HCT116 (cell line): ENCODE results near the gene SNUPN. TPM values are rescaled to one million over a fixed set of nuclear protein-coding genes. Genes with fewer than 3 reads are reported as not detected.

Experiments
- ATAC-seq: fragments of 200-7000 bp; cut with Tn5 transposase; 2 replicates; pipeline ENCODE4 v1.9.1; 2020; ENCODE audit warnings: mild to moderate bottlenecking, moderate library complexity
- BruUV-seq: library from RNA; stranded (reverse); fragments of 400-500 nt; replicated peaks from 2 replicates; lab custom pipeline; 2021; lab: Mats Ljungman, UMichigan
- CTCF ChIA-PET: fragments of 300-600 bp; sonication (Branson Sonifier 250); formaldehyde crosslinking; loops from one replicate; lab custom pipeline; 2021; ENCODE audit warnings: antibody characterized with exemption; lab: Charles Lee
- POLR2A ChIA-PET: fragments of 300-600, 350-600 bp; sonication (Branson Sonifier 250); formaldehyde crosslinking; loops from one replicate; lab custom pipeline; 2021; ENCODE audit warnings: antibody characterized with exemption; lab: Charles Lee
- RAD21 ChIA-PET, 2 experiments: fragments of 300-600 bp; sonication (Branson Sonifier 250); formaldehyde crosslinking; loops; one replicate each; lab custom pipeline; 2023; ENCODE audit warnings: low total read pairs in 2 of 2; ENCODE audit not compliant: uncharacterized antibody in 2 of 2, unreplicated experiment in 2 of 2, low non-redundant PET in 1 of 2; lab: Charles Lee
- DNase-seq: peaks from one replicate; pipeline ENCODE4 v3.0.0-alpha.2; 2010; ENCODE audit warnings: low read depth, low spot score
- H2AFZ ChIP-seq: fragments of 200-600 bp; shearing (Covaris generic), sonication (generic); 2 replicates; pipeline ENCODE4 v1.6.1; 2017; ENCODE audit warnings: low read depth, mixed run types, mixed read lengths, antibody characterized with exemption, low read length; ENCODE audit not compliant: poor library complexity, severe bottlenecking
- H3K27ac ChIP-seq: 2 replicates; pipeline ENCODE4 v1.5.1; 2012; ENCODE audit warnings: low read depth, low read length
- H3K27me3 ChIP-seq: fragments of 200-600 bp; sonication (generic); 2 replicates; pipeline ENCODE4 v1.6.1; 2016; ENCODE audit warnings: mixed run types, low read length, mixed read lengths; ENCODE audit not compliant: insufficient read depth
- H3K36me3 ChIP-seq, 2 experiments: fragments of 200-500 bp in 1 of 2; fragments of 200-600 bp in 1 of 2; sonication (Bioruptor generic) in 1 of 2; sonication (generic) in 1 of 2; 2 replicates each; pipeline versions ENCODE4 v1.5.1 to v1.6.1; 2014 to 2016; ENCODE audit warnings: low read length in 2 of 2, inconsistent platforms in 1 of 2, mixed read lengths in 1 of 2, mixed run types in 1 of 2; ENCODE audit not compliant: insufficient read depth in 2 of 2, control insufficient read depth in 1 of 2
- H3K4me1 ChIP-seq, 2 experiments: fragments of 200-600 bp in 1 of 2; sonication (generic) in 1 of 2; 2 replicates each; pipeline versions ENCODE4 v1.5.1 to v1.6.1; 2012 to 2017; ENCODE audit warnings: low read length in 2 of 2, inconsistent platforms in 1 of 2, mild to moderate bottlenecking in 1 of 2, mixed read lengths in 1 of 2, mixed run types in 1 of 2, moderate library complexity in 1 of 2; ENCODE audit not compliant: insufficient read depth in 2 of 2, control insufficient read depth in 1 of 2
- H3K4me2 ChIP-seq: fragments of 200-600 bp; sonication (generic); 2 replicates; pipeline ENCODE4 v1.6.1; 2017; ENCODE audit warnings: mixed run types, low read length, mixed read lengths
- H3K4me3 ChIP-seq, 2 experiments: fragments of 200-600 bp in 1 of 2; sonication (generic) in 1 of 2; replicated peaks in 1 of 2; 2 replicates each; pipeline ENCODE4 v1.5.1; 2011 to 2016; ENCODE audit warnings: low read length in 2 of 2, control low read depth in 1 of 2, low read depth in 1 of 2, mild to moderate bottlenecking in 1 of 2, mixed read lengths in 1 of 2, mixed run types in 1 of 2
- H3K79me2 ChIP-seq: fragments of 200-600 bp; sonication (generic); 2 replicates; pipeline ENCODE4 v1.6.1; 2017; ENCODE audit warnings: mild to moderate bottlenecking, mixed run types, low read length, moderate library complexity, mixed read lengths; ENCODE audit not compliant: insufficient read depth
- H3K9ac ChIP-seq: fragments of 200-600 bp; sonication (generic); 2 replicates; pipeline ENCODE4 v1.6.1; 2016; ENCODE audit warnings: low read length, mixed read lengths
- H3K9me2 ChIP-seq: fragments of 200-600 bp; sonication (generic), shearing (Covaris generic); 2 replicates; pipeline ENCODE4 v1.6.1; 2017; ENCODE audit warnings: mixed run types, mild to moderate bottlenecking, moderate library complexity; ENCODE audit not compliant: insufficient read depth
- H3K9me3 ChIP-seq, 2 experiments: fragments of 200-500 bp in 1 of 2; fragments of 200-600 bp in 1 of 2; sonication (Bioruptor generic) in 1 of 2; sonication (generic) in 1 of 2; 2 replicates each; pipeline ENCODE4 v1.6.1; 2014 to 2017; ENCODE audit warnings: low read length in 2 of 2, mixed read lengths in 2 of 2, inconsistent platforms in 1 of 2, low read depth in 1 of 2, mild to moderate bottlenecking in 1 of 2, mixed run types in 1 of 2, moderate library complexity in 1 of 2; ENCODE audit not compliant: control insufficient read depth in 1 of 2, insufficient read depth in 1 of 2
- H4K20me1 ChIP-seq: fragments of 200-600 bp; sonication (generic), shearing (Covaris generic); 2 replicates; pipeline ENCODE4 v1.6.1; 2017; ENCODE audit warnings: mixed run types, mild to moderate bottlenecking, moderate library complexity; ENCODE audit not compliant: insufficient read depth
- EZH2 ChIP-seq: fragments of 200-600 bp; sonication (generic); IDR thresholded peaks from 2 replicates; pipeline ENCODE4 v1.6.1; 2017; ENCODE audit warnings: antibody characterized with exemption, mixed run types
- EZH2phosphoT487 ChIP-seq: fragments of 200-600 bp; IDR thresholded peaks from 2 replicates; pipeline ENCODE4 v1.6.1; 2018; ENCODE audit warnings: antibody characterized with exemption, borderline replicate concordance
- SP1 ChIP-seq: IDR thresholded peaks from 2 replicates; pipeline ENCODE4 v1.6.1; 2012; ENCODE audit warnings: low read depth
- SRF ChIP-seq: IDR thresholded peaks from 2 replicates; pipeline ENCODE4 v1.6.1; 2012; ENCODE audit warnings: low read depth
- ZFX ChIP-seq: fragments of 450-650 bp; IDR thresholded peaks from 2 replicates; pipeline ENCODE4 v1.6.1; 2017
- intact Hi-C: fragments of 100-400 bp; cut with micrococcal nuclease; formaldehyde crosslinking; loops from 2 replicates; pipeline ENCODE4 v1.10.0; 2022
- total RNA-seq: library from RNA; stranded (reverse); gene quantifications from one replicate; pipeline ENCODE4 v1.2.1, GENCODE V29; 2021; ENCODE audit not compliant: unreplicated experiment
- TF ChIP-seq, protein P1 (sequence below): IDR thresholded peaks from 2 replicates; pipeline ENCODE4 v1.6.1; 2012; ENCODE audit warnings: low read depth
- TF ChIP-seq, protein P2 (sequence below): IDR thresholded peaks from 2 replicates; pipeline ENCODE4 v1.6.1; 2011; ENCODE audit warnings: mild to moderate bottlenecking, low read length, moderate library complexity; ENCODE audit not compliant: insufficient replicate concordance; ENCODE audit errors: extremely low read depth

The SNUPN gene
- total RNA-seq, 1 experiment from 2014 or later: 29.8 TPM

GRCh38 chr15:75659141-75659771, 33.7 kb upstream of the SNUPN start:
- H3K79me2 ChIP-seq: peaks cover 3% of the 10 kb centered on the region; the same call in 1 of the 2 replicates
- TF ChIP-seq, protein P1, sequence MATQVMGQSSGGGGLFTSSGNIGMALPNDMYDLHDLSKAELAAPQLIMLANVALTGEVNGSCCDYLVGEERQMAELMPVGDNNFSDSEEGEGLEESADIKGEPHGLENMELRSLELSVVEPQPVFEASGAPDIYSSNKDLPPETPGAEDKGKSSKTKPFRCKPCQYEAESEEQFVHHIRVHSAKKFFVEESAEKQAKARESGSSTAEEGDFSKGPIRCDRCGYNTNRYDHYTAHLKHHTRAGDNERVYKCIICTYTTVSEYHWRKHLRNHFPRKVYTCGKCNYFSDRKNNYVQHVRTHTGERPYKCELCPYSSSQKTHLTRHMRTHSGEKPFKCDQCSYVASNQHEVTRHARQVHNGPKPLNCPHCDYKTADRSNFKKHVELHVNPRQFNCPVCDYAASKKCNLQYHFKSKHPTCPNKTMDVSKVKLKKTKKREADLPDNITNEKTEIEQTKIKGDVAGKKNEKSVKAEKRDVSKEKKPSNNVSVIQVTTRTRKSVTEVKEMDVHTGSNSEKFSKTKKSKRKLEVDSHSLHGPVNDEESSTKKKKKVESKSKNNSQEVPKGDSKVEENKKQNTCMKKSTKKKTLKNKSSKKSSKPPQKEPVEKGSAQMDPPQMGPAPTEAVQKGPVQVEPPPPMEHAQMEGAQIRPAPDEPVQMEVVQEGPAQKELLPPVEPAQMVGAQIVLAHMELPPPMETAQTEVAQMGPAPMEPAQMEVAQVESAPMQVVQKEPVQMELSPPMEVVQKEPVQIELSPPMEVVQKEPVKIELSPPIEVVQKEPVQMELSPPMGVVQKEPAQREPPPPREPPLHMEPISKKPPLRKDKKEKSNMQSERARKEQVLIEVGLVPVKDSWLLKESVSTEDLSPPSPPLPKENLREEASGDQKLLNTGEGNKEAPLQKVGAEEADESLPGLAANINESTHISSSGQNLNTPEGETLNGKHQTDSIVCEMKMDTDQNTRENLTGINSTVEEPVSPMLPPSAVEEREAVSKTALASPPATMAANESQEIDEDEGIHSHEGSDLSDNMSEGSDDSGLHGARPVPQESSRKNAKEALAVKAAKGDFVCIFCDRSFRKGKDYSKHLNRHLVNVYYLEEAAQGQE: no peak
- TF ChIP-seq EZH2phosphoT487: no peak
- no peak for TF ChIP-seq SRF
- no peak for TF ChIP-seq SP1
- no peak for TF ChIP-seq EZH2
- no peak for TF ChIP-seq ZFX
- TF ChIP-seq, protein P2, sequence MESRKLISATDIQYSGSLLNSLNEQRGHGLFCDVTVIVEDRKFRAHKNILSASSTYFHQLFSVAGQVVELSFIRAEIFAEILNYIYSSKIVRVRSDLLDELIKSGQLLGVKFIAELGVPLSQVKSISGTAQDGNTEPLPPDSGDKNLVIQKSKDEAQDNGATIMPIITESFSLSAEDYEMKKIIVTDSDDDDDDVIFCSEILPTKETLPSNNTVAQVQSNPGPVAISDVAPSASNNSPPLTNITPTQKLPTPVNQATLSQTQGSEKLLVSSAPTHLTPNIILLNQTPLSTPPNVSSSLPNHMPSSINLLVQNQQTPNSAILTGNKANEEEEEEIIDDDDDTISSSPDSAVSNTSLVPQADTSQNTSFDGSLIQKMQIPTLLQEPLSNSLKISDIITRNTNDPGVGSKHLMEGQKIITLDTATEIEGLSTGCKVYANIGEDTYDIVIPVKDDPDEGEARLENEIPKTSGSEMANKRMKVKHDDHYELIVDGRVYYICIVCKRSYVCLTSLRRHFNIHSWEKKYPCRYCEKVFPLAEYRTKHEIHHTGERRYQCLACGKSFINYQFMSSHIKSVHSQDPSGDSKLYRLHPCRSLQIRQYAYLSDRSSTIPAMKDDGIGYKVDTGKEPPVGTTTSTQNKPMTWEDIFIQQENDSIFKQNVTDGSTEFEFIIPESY: no peak
- TF ChIP-seq, all 23 proteins: peak for 0
- Histone ChIP-seq H4K20me1 (no peaks in the 10 kb centered on the region), H3K4me3 (no peak overlapping the region), H3K4me2 (no peak overlapping the region), H3K9ac (0 out of 2 replicates have a peak overlapping the region, but pooled peaks have one; percentile 1), H3K4me1 (peaks cover 14 to 36% of the 10 kb centered on the region in 2 experiments), H3K27me3 (no peaks in the 10 kb centered on the region), H3K36me3 (peaks cover 0 to 2% of the 10 kb centered on the region in 2 experiments; a peak in 1 of 4 replicates), H2AFZ (no peak overlapping the region), H3K9me3 (no peaks in the 10 kb centered on the region), H3K9me2 (no peaks in the 10 kb centered on the region), H3K27ac (no peak overlapping the region)
- DNase-seq: no peak
- ChIA-PET RAD21 (no interaction called here), POLR2A (no interaction called here), CTCF (no interaction called here)
- intact Hi-C loops: no loop called here
- no peak for ATAC-seq
- BruUV-seq: no TSS peak
